ENCODE data around the gene SPAST. TPM values are rescaled to one million over a fixed set of nuclear protein-coding genes. Genes with fewer than 3 reads are reported as not detected.
A peak's percentile ranks its signal among the peaks of the same experiment; 100 is the strongest.
"Not testable (repeated sequence)": the region's sequence is repeated elsewhere in the genome, so short reads cannot be mapped to it uniquely, and the experiment has no call there.

The SPAST gene
- total RNA-seq, 1 donor from 2014 or later: 14.7 TPM

DNA sequence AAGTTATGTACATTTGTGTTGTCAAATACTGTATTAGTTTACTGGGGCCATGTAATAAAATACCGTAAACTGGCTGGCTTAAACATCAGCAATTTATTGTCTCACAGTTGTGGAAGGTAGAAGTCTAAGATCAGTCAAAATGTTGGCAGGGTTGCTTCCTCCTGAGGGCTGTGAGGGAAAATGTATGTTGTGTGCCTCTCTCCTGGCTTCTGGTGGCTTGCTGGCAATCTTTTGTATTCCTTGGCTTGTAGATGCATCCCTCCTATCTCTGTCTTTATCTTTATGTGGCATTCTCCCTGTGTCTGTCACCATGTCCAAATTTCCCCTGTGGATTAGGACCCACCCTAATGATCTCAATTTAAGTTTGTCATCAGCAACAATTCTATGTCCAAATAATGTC is 65.3 kb downstream of the SPAST start:
- TF ChIP-seq, protein P1, sequence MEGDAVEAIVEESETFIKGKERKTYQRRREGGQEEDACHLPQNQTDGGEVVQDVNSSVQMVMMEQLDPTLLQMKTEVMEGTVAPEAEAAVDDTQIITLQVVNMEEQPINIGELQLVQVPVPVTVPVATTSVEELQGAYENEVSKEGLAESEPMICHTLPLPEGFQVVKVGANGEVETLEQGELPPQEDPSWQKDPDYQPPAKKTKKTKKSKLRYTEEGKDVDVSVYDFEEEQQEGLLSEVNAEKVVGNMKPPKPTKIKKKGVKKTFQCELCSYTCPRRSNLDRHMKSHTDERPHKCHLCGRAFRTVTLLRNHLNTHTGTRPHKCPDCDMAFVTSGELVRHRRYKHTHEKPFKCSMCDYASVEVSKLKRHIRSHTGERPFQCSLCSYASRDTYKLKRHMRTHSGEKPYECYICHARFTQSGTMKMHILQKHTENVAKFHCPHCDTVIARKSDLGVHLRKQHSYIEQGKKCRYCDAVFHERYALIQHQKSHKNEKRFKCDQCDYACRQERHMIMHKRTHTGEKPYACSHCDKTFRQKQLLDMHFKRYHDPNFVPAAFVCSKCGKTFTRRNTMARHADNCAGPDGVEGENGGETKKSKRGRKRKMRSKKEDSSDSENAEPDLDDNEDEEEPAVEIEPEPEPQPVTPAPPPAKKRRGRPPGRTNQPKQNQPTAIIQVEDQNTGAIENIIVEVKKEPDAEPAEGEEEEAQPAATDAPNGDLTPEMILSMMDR (conservative IDR thresholded peaks at IDR 0.05; ENCODE audit: low read depth, low read length): no peak
- no peak for DNase-seq (ENCODE audit: low read depth)
- H3K4me3 ChIP-seq (ENCODE audit: low read depth, low read length): no peak overlapping the region

DNA sequence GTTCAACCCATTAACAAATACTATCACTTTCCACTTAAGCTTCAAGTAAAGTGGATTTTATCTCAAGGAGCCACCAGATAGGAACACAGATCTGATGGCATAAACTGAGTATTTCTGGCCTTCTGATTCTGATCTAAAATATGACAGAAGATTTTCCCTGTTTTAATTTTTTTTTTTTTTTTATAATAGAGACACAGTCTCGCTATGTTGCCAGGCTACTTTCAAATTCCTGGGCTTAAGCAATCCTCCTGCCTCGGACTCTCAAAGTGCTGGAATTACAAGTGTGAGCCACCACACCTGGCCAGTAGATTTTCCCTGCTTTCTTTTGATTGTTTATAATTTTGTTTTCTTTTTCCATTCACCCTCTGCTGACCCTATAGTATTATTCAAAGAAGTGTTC is 65.7 kb downstream of the SPAST start:
- no peak overlapping the region for H3K4me3 ChIP-seq (ENCODE audit: low read depth, low read length)
- TF ChIP-seq, protein P1 (conservative IDR thresholded peaks at IDR 0.05; ENCODE audit: low read depth, low read length): no peak
- DNase-seq (ENCODE audit: low read depth): no peak

DNA sequence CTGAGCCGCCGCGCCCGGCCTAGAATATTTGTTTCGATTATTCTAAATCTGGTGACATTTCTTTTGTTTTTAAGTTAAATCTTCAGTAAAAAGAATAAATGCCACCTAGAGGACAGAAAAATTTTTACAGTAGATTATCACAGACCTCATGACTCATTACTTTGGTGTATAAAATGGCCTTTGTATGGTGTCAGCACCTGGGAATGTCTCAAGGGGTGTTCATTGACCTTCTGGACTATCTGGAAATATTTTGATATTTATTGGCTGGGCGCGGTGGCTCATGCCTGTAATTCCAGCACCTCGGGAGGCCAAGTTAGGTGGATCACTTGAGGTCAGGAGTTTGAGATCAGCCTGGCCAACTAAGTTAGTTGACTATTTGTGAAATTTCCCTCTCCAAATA is 72.1 kb downstream of the SPAST start:
- TF ChIP-seq, protein P1 (conservative IDR thresholded peaks at IDR 0.05; ENCODE audit: low read depth, low read length): peak; percentile 24
- no peak overlapping the region for H3K4me3 ChIP-seq (ENCODE audit: low read depth, low read length)
- DNase-seq (ENCODE audit: low read depth): peak; percentile 81

DNA sequence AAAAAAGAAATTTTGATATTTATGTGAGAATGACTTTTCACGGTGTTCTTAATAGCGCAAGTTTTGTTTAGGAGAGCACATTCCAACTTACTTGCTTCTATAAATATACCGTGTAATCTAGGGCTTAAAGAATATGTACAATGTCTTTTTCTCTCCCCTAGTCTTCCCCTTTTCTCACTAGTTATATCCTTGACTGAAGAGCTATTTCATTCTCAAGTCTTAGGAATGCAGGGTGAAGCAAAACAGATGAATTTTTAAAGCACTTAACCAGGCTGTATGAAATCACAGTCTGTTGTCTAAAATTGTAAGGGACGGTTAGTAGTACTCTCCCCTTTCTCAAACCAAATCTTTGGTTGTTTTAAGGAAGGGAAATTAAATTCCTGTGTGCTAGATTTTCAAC is 72.7 kb downstream of the SPAST start:
- H3K4me3 ChIP-seq (ENCODE audit: low read depth, low read length): no peak overlapping the region
- TF ChIP-seq, protein P1 (conservative IDR thresholded peaks at IDR 0.05; ENCODE audit: low read depth, low read length): no peak
- DNase-seq (ENCODE audit: low read depth): peak; percentile 25

GRCh38 chr2:32151544-32151943 is 88.2 kb downstream of the SPAST start:
- not testable (repeated sequence) for H3K4me3 ChIP-seq (ENCODE audit: low read depth, low read length); DNase-seq (ENCODE audit: low read depth)

DNA sequence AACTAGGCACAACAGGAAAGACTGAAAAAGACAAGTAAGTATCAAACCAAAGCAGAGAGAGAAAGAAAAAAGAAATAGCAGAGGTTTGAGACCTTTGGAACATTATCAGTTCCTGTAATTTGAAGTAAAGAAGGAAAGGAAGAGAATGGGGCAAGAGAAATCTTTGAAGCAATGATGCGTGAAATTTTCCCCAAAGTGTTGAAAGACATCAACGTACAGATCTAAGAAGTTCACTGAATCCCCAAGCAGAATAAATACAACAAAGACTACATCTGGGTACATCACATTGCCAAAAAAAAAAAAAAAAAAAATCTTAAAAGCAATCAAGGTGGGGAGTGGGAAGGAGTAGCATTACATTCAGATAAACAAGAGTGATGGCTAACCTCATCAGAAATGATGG is 96.3 kb downstream of the SPAST start:
- TF ChIP-seq, protein P1 (conservative IDR thresholded peaks at IDR 0.05; ENCODE audit: low read depth, low read length): no peak
- H3K4me3 ChIP-seq (ENCODE audit: low read depth, low read length): no peak overlapping the region
- DNase-seq (ENCODE audit: low read depth): no peak

- TF ChIP-seq, protein P1 (conservative IDR thresholded peaks at IDR 0.05; ENCODE audit: low read depth, low read length): no peak
Observed at GRCh38 chr2:32161296-32161695, 97.9 kb downstream of the SPAST start.

DNA sequence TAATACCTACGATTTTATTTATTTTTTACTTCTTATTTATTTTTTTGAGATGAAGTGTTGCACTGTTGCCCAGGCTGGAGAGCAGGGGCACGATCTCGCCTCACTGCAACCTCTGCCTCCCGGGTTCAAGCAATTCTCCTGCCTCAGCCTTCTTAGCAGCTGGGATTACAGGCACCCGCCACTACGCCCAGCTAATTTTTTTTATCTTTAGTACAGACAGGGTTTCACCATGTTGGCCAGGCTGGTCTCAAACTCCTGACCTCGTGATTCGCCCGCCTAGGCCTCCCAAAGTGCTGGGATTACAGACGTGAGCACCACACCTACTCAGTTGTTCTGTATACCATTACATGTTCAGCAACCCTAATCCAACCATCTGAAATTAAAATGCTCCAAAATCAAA is 100.9 kb downstream of the SPAST start:
- H3K4me3 ChIP-seq (ENCODE audit: low read depth, low read length); DNase-seq (ENCODE audit: low read depth): not testable (repeated sequence)

More at GRCh38 chr2:32161296-32161695, 97.9 kb downstream of the SPAST start:
- DNase-seq (ENCODE audit: low read depth): no peak
- H3K4me3 ChIP-seq (ENCODE audit: low read depth, low read length): no peak overlapping the region

DNA sequence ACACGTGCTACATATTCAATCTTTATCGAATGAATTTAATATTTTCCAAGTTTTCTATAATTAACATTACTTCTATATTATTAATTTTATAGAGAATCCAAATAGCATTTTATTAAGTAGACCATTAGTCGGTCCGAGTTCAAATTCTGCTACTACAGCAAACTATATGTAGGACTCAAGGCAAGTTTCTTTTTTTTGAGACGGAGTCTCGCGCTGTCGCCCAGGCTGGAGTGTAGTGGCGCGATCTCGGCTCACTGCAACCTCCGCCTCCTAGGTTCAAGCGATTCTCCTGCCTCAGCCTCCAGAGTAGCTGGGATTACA is 101.6 kb downstream of the SPAST start:
- not testable (repeated sequence) for DNase-seq (ENCODE audit: low read depth)
- peak overlapping the region; percentile 85 for H3K4me3 ChIP-seq (ENCODE audit: low read depth, low read length)
